MM.1S (cell line): ENCODE measurements around the gene MBLAC1.

Experiments
- CTCF ChIP-seq: fragments of 300-600 bp; sonication (generic); IDR thresholded peaks from 2 replicates; pipeline ENCODE4 v1.5.1; 2016; ENCODE audit warnings: antibody characterized with exemption, low read length, mixed read lengths
- EZH2 ChIP-seq: fragments of 300-600 bp; sonication (generic); optimal IDR thresholded peaks from 2 replicates; pipeline ENCODE3; 2017; ENCODE audit warnings: low read depth, mild to moderate bottlenecking, antibody characterized with exemption, low read length, mixed read lengths
- EZH2phosphoT487 ChIP-seq: fragments of 300-600 bp; sonication (generic); IDR thresholded peaks from 2 replicates; pipeline ENCODE4 v1.6.1; 2018; ENCODE audit warnings: antibody characterized with exemption, low read length

GRCh38 chr7:100100420-100101015, 26.2 kb upstream of the MBLAC1 start:
- TF ChIP-seq CTCF = no peak
- TF ChIP-seq EZH2 = no peak
- no peak for TF ChIP-seq EZH2phosphoT487
